Astrocyte (in vitro differentiated cells and primary cell): Measurements from ENCODE around the gene POU4F1. TPM values are rescaled to one million over a fixed set of nuclear protein-coding genes. Genes with fewer than 3 reads are reported as not detected.

Source experiments
- DNase-seq: peaks from one replicate; pipeline ENCODE4 v3.0.0-alpha.2; 2010; ENCODE audit warnings: low read depth
- FAIRE-seq: peaks from 2 replicates; lab custom pipeline; 2011; peaks lifted over from hg19 to GRCh38; lab: Jason Lieb, UNC
- H2AFZ ChIP-seq: 2 replicates; pipeline ENCODE4 v1.6.0; 2012; ENCODE audit warnings: low read depth, low read length, inconsistent platforms
- H3K27ac ChIP-seq: 2 replicates; pipeline ENCODE4 v1.5.1; 2011; ENCODE audit warnings: low read depth, low read length, inconsistent platforms
- H3K27me3 ChIP-seq: 2 replicates; pipeline ENCODE4 v1.6.0; 2011; ENCODE audit warnings: low read length, inconsistent platforms; ENCODE audit not compliant: insufficient read depth
- H3K36me3 ChIP-seq: 2 replicates; pipeline ENCODE4 v1.5.1; 2011; ENCODE audit warnings: low read length, inconsistent platforms; ENCODE audit not compliant: insufficient read depth
- H3K4me1 ChIP-seq: 2 replicates; pipeline ENCODE4 v1.5.1; 2011; ENCODE audit warnings: low read length, inconsistent platforms; ENCODE audit not compliant: insufficient read depth
- H3K4me2 ChIP-seq: 2 replicates; pipeline ENCODE4 v1.6.0; 2012; ENCODE audit warnings: low read length, inconsistent platforms
- H3K4me3 ChIP-seq: 2 replicates; pipeline ENCODE4 v1.5.1; 2011; ENCODE audit warnings: low read depth, mild to moderate bottlenecking, low read length, inconsistent platforms; ENCODE audit not compliant: insufficient read depth
- H3K79me2 ChIP-seq: 2 replicates; pipeline ENCODE4 v1.6.0; 2012; ENCODE audit warnings: mild to moderate bottlenecking, low read length, inconsistent platforms; ENCODE audit not compliant: insufficient read depth
- H3K9ac ChIP-seq: 2 replicates; pipeline ENCODE4 v1.6.0; 2012; ENCODE audit warnings: mild to moderate bottlenecking, low read length, inconsistent platforms
- H3K9me3 ChIP-seq: 2 replicates; pipeline ENCODE4 v1.5.1; 2012; ENCODE audit warnings: low read depth, mild to moderate bottlenecking, low read length, inconsistent platforms; ENCODE audit not compliant: insufficient read depth
- H4K20me1 ChIP-seq: 2 replicates; pipeline ENCODE4 v1.6.0; 2012; ENCODE audit warnings: low read length, inconsistent platforms; ENCODE audit not compliant: insufficient read depth
- H3K27ac Mint-ChIP-seq: one replicate; pipeline ENCODE4 v1.8.0; 2021; ENCODE audit warnings: mild to moderate bottlenecking, mixed read lengths; ENCODE audit not compliant: unreplicated experiment
- H3K27me3 Mint-ChIP-seq: one replicate; pipeline ENCODE4 v1.8.0; 2021; ENCODE audit warnings: low read depth, mixed read lengths; ENCODE audit not compliant: unreplicated experiment
- H3K36me3 Mint-ChIP-seq: one replicate; pipeline ENCODE4 v1.8.0; 2021; ENCODE audit warnings: low read depth, mixed read lengths; ENCODE audit not compliant: unreplicated experiment
- H3K4me1 Mint-ChIP-seq: one replicate; pipeline ENCODE4 v1.8.0; 2021; ENCODE audit warnings: low read depth, mixed read lengths; ENCODE audit not compliant: unreplicated experiment
- H3K4me3 Mint-ChIP-seq: one replicate; pipeline ENCODE4 v1.8.0; 2021; ENCODE audit warnings: mild to moderate bottlenecking, moderate library complexity, mixed read lengths; ENCODE audit not compliant: unreplicated experiment
- H3K9me3 Mint-ChIP-seq: one replicate; pipeline ENCODE4 v1.8.0; 2021; ENCODE audit warnings: mild to moderate bottlenecking, mixed read lengths; ENCODE audit not compliant: unreplicated experiment
- CTCF ChIP-seq: IDR thresholded peaks from 2 replicates; pipeline ENCODE4 v1.5.1; 2011; ENCODE audit warnings: low read depth, mild to moderate bottlenecking, inconsistent platforms, low read length, moderate library complexity; ENCODE audit not compliant: insufficient read depth
- EZH2 ChIP-seq: IDR thresholded peaks from 2 replicates; pipeline ENCODE4 v1.6.1; 2012; ENCODE audit warnings: mild to moderate bottlenecking, low read length, inconsistent platforms; ENCODE audit not compliant: insufficient read depth
- total RNA-seq: library from RNA; stranded (reverse); gene quantifications from 2 replicates; pipeline ENCODE4 v1.2.1, GENCODE V29; 2021

Gene POU4F1
- total RNA-seq, 1 donor from 2014 or later: not detected

DNA sequence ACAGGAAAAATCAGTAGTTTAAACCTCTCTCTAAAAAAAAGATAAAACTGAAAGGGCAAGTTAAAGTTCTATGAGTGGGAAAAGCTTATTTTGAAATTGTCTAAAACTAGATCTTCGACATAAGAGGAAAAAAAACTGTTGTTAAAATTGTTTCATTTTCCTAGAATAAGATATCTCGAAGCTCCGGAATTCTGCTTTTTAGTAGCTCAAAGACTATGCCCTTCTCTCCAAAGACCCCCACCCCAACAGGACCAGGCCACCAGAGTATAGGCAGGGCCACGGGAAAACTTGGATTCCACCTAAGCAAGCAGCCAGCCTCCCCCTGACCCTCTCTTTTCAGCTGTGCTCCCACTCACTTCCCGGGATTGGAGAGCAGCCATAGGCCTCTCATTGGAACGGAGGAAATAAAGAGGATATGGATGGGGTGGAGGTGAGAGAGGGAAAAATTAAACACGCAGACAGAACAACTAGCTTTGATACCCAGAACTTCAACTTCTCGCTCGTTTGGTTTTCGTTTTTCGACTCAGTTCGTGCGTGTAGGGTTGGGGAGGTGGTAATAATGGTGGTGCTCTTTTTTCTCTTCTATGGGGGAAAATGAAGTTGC, 3.0 kb downstream of the POU4F1 start:
- H3K4me1 ChIP-seq: peaks cover 10% of the 10 kb centered on the region
- H3K4me1 Mint-ChIP-seq: peaks cover 1% of the 10 kb centered on the region
- H3K4me2 ChIP-seq: no peak overlapping the region
- H3K27me3 Mint-ChIP-seq: peaks cover 77% of the 10 kb centered on the region
- no peaks in the 10 kb centered on the region for H3K36me3 ChIP-seq
- H3K79me2 ChIP-seq: no peaks in the 10 kb centered on the region
- peaks cover 92% of the 10 kb centered on the region for H3K27me3 ChIP-seq
- no peak overlapping the region for H2AFZ ChIP-seq
- H3K9me3 Mint-ChIP-seq: peaks cover 21% of the 10 kb centered on the region
- FAIRE-seq: no peak
- no peak overlapping the region for H3K4me3 ChIP-seq
- H3K36me3 Mint-ChIP-seq: no peaks in the 10 kb centered on the region
- no peak for DNase-seq
- H3K9me3 ChIP-seq: peaks cover 3% of the 10 kb centered on the region
- H3K4me3 Mint-ChIP-seq: no peak overlapping the region
- TF ChIP-seq EZH2 (no peak), CTCF (no peak)
- H3K9ac ChIP-seq: no peak overlapping the region
- no peak overlapping the region for H3K27ac ChIP-seq
- peak overlapping the region; percentile 62 for H3K27ac Mint-ChIP-seq
- peaks cover 17% of the 10 kb centered on the region for H4K20me1 ChIP-seq

DNA sequence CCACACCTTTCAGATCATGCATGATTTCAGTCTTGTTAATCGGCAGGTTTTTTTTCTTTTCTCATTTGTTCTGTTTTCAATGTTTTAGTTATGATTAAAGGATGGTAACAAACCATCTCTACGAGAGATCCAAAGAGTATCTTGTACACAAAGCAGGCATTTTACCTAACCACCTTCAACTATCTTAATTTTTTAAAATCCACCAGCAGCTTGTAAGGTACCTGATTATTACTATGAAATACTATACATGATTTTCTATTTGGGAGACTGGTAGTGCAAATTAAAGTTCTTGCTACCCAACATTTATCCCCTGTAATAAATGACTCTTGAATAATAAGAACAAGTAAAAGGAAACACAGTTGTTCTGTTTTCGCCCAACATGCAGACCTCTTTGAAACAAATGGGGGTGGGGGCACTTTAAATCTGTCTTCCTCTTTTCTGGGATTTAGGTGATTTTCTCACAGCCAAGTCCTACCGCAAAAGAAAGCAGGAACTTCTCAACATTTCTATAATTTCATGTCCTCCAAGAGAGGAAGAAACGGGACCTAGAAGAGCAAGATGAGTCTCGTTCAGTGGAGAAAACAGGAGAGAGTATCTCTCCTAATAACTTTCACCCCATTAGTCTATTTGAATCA, 3.6 kb downstream of the POU4F1 start:
- H3K27me3 ChIP-seq: peaks cover 92% of the 10 kb centered on the region
- FAIRE-seq: no peak
- H3K27me3 Mint-ChIP-seq: peaks cover 76% of the 10 kb centered on the region
- H3K27ac ChIP-seq: no peak overlapping the region
- peaks cover 1% of the 10 kb centered on the region for H3K4me1 Mint-ChIP-seq
- peaks cover 17% of the 10 kb centered on the region for H4K20me1 ChIP-seq
- peaks cover 3% of the 10 kb centered on the region for H3K9me3 ChIP-seq
- no peaks in the 10 kb centered on the region for H3K36me3 Mint-ChIP-seq
- H3K4me1 ChIP-seq: peaks cover 10% of the 10 kb centered on the region
- H3K4me2 ChIP-seq: no peak overlapping the region
- no peak overlapping the region for H3K27ac Mint-ChIP-seq
- H2AFZ ChIP-seq: no peak overlapping the region
- no peak overlapping the region for H3K9ac ChIP-seq
- peaks cover 17% of the 10 kb centered on the region for H3K9me3 Mint-ChIP-seq
- H3K4me3 Mint-ChIP-seq: no peak overlapping the region
- no peak overlapping the region for H3K4me3 ChIP-seq
- H3K36me3 ChIP-seq: no peaks in the 10 kb centered on the region
- peak; percentile 10 for TF ChIP-seq EZH2
- TF ChIP-seq CTCF: no peak
- no peak for DNase-seq
- no peaks in the 10 kb centered on the region for H3K79me2 ChIP-seq
